B cell (primary cell): ENCODE data around the gene RABGAP1L.

Experiments used
- CTCF ChIP-seq: fragments of 200-600 bp; IDR thresholded peaks from one replicate; pipeline ENCODE4 v1.8.0; 2022; ENCODE audit warnings: antibody characterized with exemption, mild to moderate bottlenecking
- EZH2 ChIP-seq: IDR thresholded peaks from 2 replicates; pipeline ENCODE4 v1.6.1; 2012; ENCODE audit warnings: borderline replicate concordance, low read depth, mild to moderate bottlenecking, moderate library complexity, low read length; ENCODE audit not compliant: insufficient read depth, poor library complexity, severe bottlenecking

DNA sequence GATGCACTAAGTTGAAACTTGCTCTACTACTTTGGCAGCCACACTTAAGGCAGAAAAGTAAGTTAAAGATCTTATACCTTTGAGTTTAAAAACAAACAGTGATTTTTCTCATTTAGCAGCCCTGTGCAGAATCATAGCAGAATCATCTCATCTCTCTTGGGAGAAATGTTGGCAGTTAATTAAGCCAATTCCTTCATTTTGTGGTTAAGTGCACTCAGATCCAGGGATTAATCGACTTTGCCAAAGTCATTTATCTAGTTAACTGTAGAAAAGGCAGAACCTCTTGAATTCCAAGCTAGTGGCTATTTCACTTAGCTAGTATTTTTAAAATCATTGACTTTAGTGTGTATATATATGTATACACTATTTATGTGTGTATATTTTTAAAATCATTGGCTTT is 413.5 kb downstream of the RABGAP1L start:
- TF ChIP-seq CTCF = no peak
- no peak for TF ChIP-seq EZH2
